Loucy (cell line): Measurements from ENCODE around the gene TMEM86B.

Experiments used
- H2AFZ ChIP-seq: fragments of 200-600 bp; sonication (generic); 2 replicates; pipeline ENCODE4 v1.6.0; 2016; ENCODE audit warnings: antibody characterized with exemption, mild to moderate bottlenecking, low read length, moderate library complexity
- H3F3A ChIP-seq: fragments of 200-600 bp; 2 replicates; pipeline ENCODE4 v1.6.0; 2016; ENCODE audit warnings: antibody characterized with exemption, low read depth, mild to moderate bottlenecking
- H3K27me3 ChIP-seq: fragments of 200-600 bp; sonication (generic); 2 replicates; pipeline ENCODE4 v1.6.1; 2014; ENCODE audit warnings: low read length, mild to moderate bottlenecking; ENCODE audit not compliant: insufficient read depth, poor library complexity, severe bottlenecking
- H3K36me3 ChIP-seq: fragments of 200-600 bp; sonication (generic); 2 replicates; pipeline ENCODE4 v1.6.1; 2016; ENCODE audit warnings: low read length; ENCODE audit not compliant: insufficient read depth
- H3K4me1 ChIP-seq: fragments of 200-600 bp; sonication (generic); 2 replicates; pipeline ENCODE4 v1.5.1; 2014; ENCODE audit warnings: low read length, mild to moderate bottlenecking; ENCODE audit not compliant: insufficient read depth, poor library complexity, severe bottlenecking
- H3K4me2 ChIP-seq: fragments of 200-600 bp; sonication (generic); 2 replicates; pipeline ENCODE4 v1.6.0; 2014; ENCODE audit warnings: antibody characterized with exemption, low read length, low read depth, mild to moderate bottlenecking; ENCODE audit not compliant: poor library complexity, severe bottlenecking
- H3K4me3 ChIP-seq: fragments of 200-600 bp; sonication (generic); 2 replicates; pipeline ENCODE4 v1.5.1; 2014; ENCODE audit warnings: low read length, mild to moderate bottlenecking, mixed read lengths; ENCODE audit not compliant: poor library complexity, severe bottlenecking
- H3K79me2 ChIP-seq: fragments of 200-600 bp; sonication (generic); 2 replicates; pipeline ENCODE4 v1.6.1; 2014; ENCODE audit warnings: low read length; ENCODE audit not compliant: insufficient read depth
- H3K9ac ChIP-seq: fragments of 200-600 bp; sonication (generic); 2 replicates; pipeline ENCODE4 v1.6.0; 2014; ENCODE audit warnings: mild to moderate bottlenecking, low read depth, low read length, moderate library complexity; ENCODE audit not compliant: poor library complexity, severe bottlenecking
- H3K9me2 ChIP-seq: fragments of 200-600 bp; sonication (generic); replicated peaks from 2 replicates; pipeline ENCODE4 v1.6.1; 2016; ENCODE audit warnings: low read depth, low read length, mixed read lengths
- H3K9me3 ChIP-seq: fragments of 200-600 bp; sonication (generic); 2 replicates; pipeline ENCODE4 v1.6.1; 2014; ENCODE audit warnings: mild to moderate bottlenecking, antibody characterized with exemption, low read length, low read depth; ENCODE audit not compliant: insufficient read depth
- H4K20me1 ChIP-seq: fragments of 200-600 bp; sonication (generic); 2 replicates; pipeline ENCODE4 v1.6.0; 2014; ENCODE audit warnings: antibody characterized with exemption, low read length, mild to moderate bottlenecking; ENCODE audit not compliant: insufficient read depth, poor library complexity, severe bottlenecking
- CTCF ChIP-seq: fragments of 200-600 bp; sonication (generic); conservative IDR thresholded peaks from 2 replicates; pipeline ENCODE4 v1.5.1; 2014; ENCODE audit warnings: mild to moderate bottlenecking, antibody characterized with exemption, low read length
- EZH2phosphoT487 ChIP-seq: fragments of 200-600 bp; IDR thresholded peaks from 2 replicates; pipeline ENCODE4 v1.6.1; 2018; ENCODE audit warnings: antibody characterized with exemption, mild to moderate bottlenecking, moderate library complexity, borderline replicate concordance

Gene TMEM86B

GRCh38 chr19:55238030-55238429, 9.5 kb upstream of the TMEM86B start:
- peaks cover 61% of the 10 kb centered on the region for H3K79me2 ChIP-seq
- TF ChIP-seq EZH2phosphoT487, result no peak
- no peak for TF ChIP-seq CTCF
- peaks cover 84% of the 10 kb centered on the region for H4K20me1 ChIP-seq
- no peak overlapping the region for H3K4me2 ChIP-seq
- H3F3A ChIP-seq, result no peaks in the 10 kb centered on the region
- H3K9ac ChIP-seq, result no peak overlapping the region
- no peak overlapping the region for H2AFZ ChIP-seq
- H3K9me3 ChIP-seq, result no peaks in the 10 kb centered on the region
- H3K36me3 ChIP-seq, result peaks cover 96% of the 10 kb centered on the region
- no peaks in the 10 kb centered on the region for H3K9me2 ChIP-seq
- H3K4me1 ChIP-seq, result no peaks in the 10 kb centered on the region
- H3K27me3 ChIP-seq, result no peaks in the 10 kb centered on the region
- H3K4me3 ChIP-seq, result no peak overlapping the region

GRCh38 chr19:55232986-55233385, 4.4 kb upstream of the TMEM86B start:
- Histone ChIP-seq H3K36me3 (peaks cover 96% of the 10 kb centered on the region), H3K27me3 (no peaks in the 10 kb centered on the region), H3K9ac (no peak overlapping the region), H3K79me2 (peaks cover 37% of the 10 kb centered on the region), H4K20me1 (peaks cover 89% of the 10 kb centered on the region), H3K9me2 (no peaks in the 10 kb centered on the region), H3K9me3 (no peaks in the 10 kb centered on the region), H3K4me2 (no peak overlapping the region), H3K4me1 (no peaks in the 10 kb centered on the region), H2AFZ (no peak overlapping the region), H3K4me3 (no peak overlapping the region), H3F3A (no peaks in the 10 kb centered on the region)
- TF ChIP-seq EZH2phosphoT487 (no peak), CTCF (no peak)

- TF ChIP-seq EZH2phosphoT487 (no peak), CTCF (no peak)
- Histone ChIP-seq H3K36me3 (peaks cover 96% of the 10 kb centered on the region), H3K9ac (no peak overlapping the region)
Observed at GRCh38 chr19:55232286-55232602, 3.7 kb upstream of the TMEM86B start.

More at GRCh38 chr19:55232286-55232602, 3.7 kb upstream of the TMEM86B start:
- no peaks in the 10 kb centered on the region for H3F3A ChIP-seq
- H2AFZ ChIP-seq, result no peak overlapping the region
- H3K27me3 ChIP-seq, result no peaks in the 10 kb centered on the region
- no peaks in the 10 kb centered on the region for H3K9me3 ChIP-seq
- H3K4me2 ChIP-seq, result no peak overlapping the region
- no peaks in the 10 kb centered on the region for H3K9me2 ChIP-seq
- H3K4me1 ChIP-seq, result no peaks in the 10 kb centered on the region
- H3K79me2 ChIP-seq, result peaks cover 35% of the 10 kb centered on the region
- H3K4me3 ChIP-seq, result no peak overlapping the region
- H4K20me1 ChIP-seq, result peaks cover 89% of the 10 kb centered on the region
